Activated B cell treated with CpG ODN at 0.5 μM for 24 hours (primary cell): ENCODE measurements around the gene ZBTB34. TPM values are rescaled to one million over a fixed set of nuclear protein-coding genes. Genes with fewer than 3 reads are reported as not detected.
"Not testable (repeated sequence)": the region's sequence is repeated elsewhere in the genome, so short reads cannot be mapped to it uniquely, and the experiment has no call there.

ENCODE experiments used
- ATAC-seq: fragments of 200-7000 bp; cut with Tn5 transposase; one replicate; pipeline ENCODE4 v1.10.0; 2021; ENCODE audit warnings: low read depth, mild to moderate bottlenecking, moderate library complexity
- CTCF ChIA-PET: fragments of 350-600 bp; sonication (Branson Sonifier 250); formaldehyde crosslinking; loops from one replicate; lab custom pipeline; 2021; ENCODE audit warnings: antibody characterized with exemption; lab: Charles Lee
- POLR2A ChIA-PET: fragments of 350-600 bp; sonication (Branson Sonifier 250); formaldehyde crosslinking; loops from one replicate; lab custom pipeline; 2021; ENCODE audit warnings: antibody characterized with exemption; lab: Charles Lee
- DNase-seq: peaks from one replicate; pipeline ENCODE4 v3.0.0; 2022
- H3K27ac Mint-ChIP-seq: one replicate; pipeline ENCODE4 v1.8.0; 2020; ENCODE audit warnings: mixed read lengths
- H3K27me3 Mint-ChIP-seq: one replicate; pipeline ENCODE4 v1.8.0; 2021; ENCODE audit warnings: mixed read lengths
- H3K36me3 Mint-ChIP-seq: one replicate; pipeline ENCODE4 v1.8.0; 2021; ENCODE audit warnings: low read depth, mixed read lengths
- H3K4me1 Mint-ChIP-seq: one replicate; pipeline ENCODE4 v1.8.0; 2021; ENCODE audit warnings: mixed read lengths
- H3K4me3 Mint-ChIP-seq: one replicate; pipeline ENCODE4 v1.8.0; 2020; ENCODE audit warnings: mild to moderate bottlenecking, mixed read lengths
- H3K9me3 Mint-ChIP-seq: one replicate; pipeline ENCODE4 v1.8.0; 2020; ENCODE audit warnings: mixed read lengths
- CTCF ChIP-seq: fragments of 200-600 bp; IDR thresholded peaks from one replicate; pipeline ENCODE4 v1.8.0; 2022; ENCODE audit warnings: antibody characterized with exemption, mild to moderate bottlenecking
- intact Hi-C: fragments of 100-400 bp; cut with micrococcal nuclease; formaldehyde crosslinking; loops from one replicate; pipeline ENCODE4 v1.15.1; 2024
- total RNA-seq: library from RNA; stranded (reverse); gene quantifications from 2 replicates; pipeline ENCODE4 v1.2.3, GENCODE V29; 2022

Gene ZBTB34
- total RNA-seq, 1 donor from 2014 or later, result 8.9 TPM

GRCh38 chr9:126819482-126819881, 41.0 kb upstream of the ZBTB34 start:
- ATAC-seq, result no peak
- DNase-seq, result no peak
- Mint-ChIP-seq H3K27me3 (no peaks in the 10 kb centered on the region), H3K4me3 (no peak overlapping the region), H3K9me3 (peaks cover 26% of the 10 kb centered on the region), H3K27ac (no peak overlapping the region), H3K36me3 (peaks cover 82% of the 10 kb centered on the region), H3K4me1 (peaks cover 10% of the 10 kb centered on the region)
- ChIA-PET POLR2A (no interaction called here), CTCF (no interaction called here)
- intact Hi-C loops, result no loop called here
- TF ChIP-seq CTCF, result no peak

- intact Hi-C loops, result no loop called here
- H3K4me1 Mint-ChIP-seq, result peaks cover 17% of the 10 kb centered on the region
- CTCF ChIA-PET, result no interaction called here
Measured at GRCh38 chr9:126822278-126822677, 38.2 kb upstream of the ZBTB34 start.

GRCh38 chr9:126822873-126823272, 37.6 kb upstream of the ZBTB34 start:
- H3K36me3 Mint-ChIP-seq, result peaks cover 71% of the 10 kb centered on the region
- TF ChIP-seq CTCF, result no peak
- no peak overlapping the region for H3K4me3 Mint-ChIP-seq
- DNase-seq (no peak), ATAC-seq (no peak)
- H3K4me1 Mint-ChIP-seq, result peaks cover 17% of the 10 kb centered on the region
- CTCF ChIA-PET, result no interaction called here
- intact Hi-C loops, result no loop called here
- H3K27me3 Mint-ChIP-seq, result no peaks in the 10 kb centered on the region
- H3K27ac Mint-ChIP-seq, result no peak overlapping the region
- peaks cover 10% of the 10 kb centered on the region for H3K9me3 Mint-ChIP-seq
- POLR2A ChIA-PET, result no interaction called here

More at GRCh38 chr9:126822278-126822677, 38.2 kb upstream of the ZBTB34 start:
- Mint-ChIP-seq H3K9me3 (peaks cover 10% of the 10 kb centered on the region), H3K27me3 (no peaks in the 10 kb centered on the region), H3K36me3 (peaks cover 76% of the 10 kb centered on the region), H3K27ac (no peak overlapping the region), H3K4me3 (no peak overlapping the region)
- no peak for DNase-seq
- no peak for ATAC-seq
- POLR2A ChIA-PET, result no interaction called here
- no peak for TF ChIP-seq CTCF

GRCh38 chr9:126824052-126824451, 36.4 kb upstream of the ZBTB34 start:
- intact Hi-C loops, H3K9me3 Mint-ChIP-seq, H3K4me3 Mint-ChIP-seq, DNase-seq, CTCF ChIA-PET, H3K27me3 Mint-ChIP-seq, POLR2A ChIA-PET, ATAC-seq, H3K27ac Mint-ChIP-seq: not testable (repeated sequence)
- H3K4me1 Mint-ChIP-seq, result peaks cover 17% of the 10 kb centered on the region
- peaks cover 62% of the 10 kb centered on the region for H3K36me3 Mint-ChIP-seq

GRCh38 chr9:126827227-126827626, 33.2 kb upstream of the ZBTB34 start:
- CTCF ChIA-PET, result no interaction called here
- no peak for TF ChIP-seq CTCF
- no peak for ATAC-seq
- no peak overlapping the region for H3K27ac Mint-ChIP-seq
- no peaks in the 10 kb centered on the region for H3K9me3 Mint-ChIP-seq
- no peak for DNase-seq
- POLR2A ChIA-PET, result no interaction called here
- intact Hi-C loops, result no loop called here
- no peak overlapping the region for H3K4me3 Mint-ChIP-seq
- H3K36me3 Mint-ChIP-seq, result peaks cover 50% of the 10 kb centered on the region
- H3K4me1 Mint-ChIP-seq, result peaks cover 11% of the 10 kb centered on the region
- H3K27me3 Mint-ChIP-seq, result no peaks in the 10 kb centered on the region

GRCh38 chr9:126829035-126829434, 31.4 kb upstream of the ZBTB34 start:
- TF ChIP-seq CTCF, result no peak
- ChIA-PET CTCF (interaction anchor here (0.6 kb wide), 1 partner anchor 124 kb away, joined by 3 read pairs; no protein-coding TSS in a partner anchor), POLR2A (no interaction called here)
- Mint-ChIP-seq H3K9me3 (no peaks in the 10 kb centered on the region), H3K4me3 (no peak overlapping the region), H3K27ac (no peak overlapping the region), H3K36me3 (peaks cover 58% of the 10 kb centered on the region), H3K4me1 (peaks cover 23% of the 10 kb centered on the region), H3K27me3 (no peaks in the 10 kb centered on the region)
- ATAC-seq, result no peak
- DNase-seq, result no peak
- intact Hi-C loops, result no loop called here
